Colonic mucosa (tissue), 4 donors: ENCODE results near the gene MB. TPM values are rescaled to one million over a fixed set of nuclear protein-coding genes. Genes with fewer than 3 reads are reported as not detected.

ENCODE experiments used
- DNase-seq: peaks from one replicate; pipeline ENCODE4 v3.0.0-alpha.2; 2020
- H3K27ac ChIP-seq: fragments of 200-600 bp; one replicate; pipeline ENCODE4 v1.8.0; 2021
- H3K27me3 ChIP-seq: fragments of 200-600 bp; one replicate; pipeline ENCODE4 v1.8.0; 2021
- H3K36me3 ChIP-seq: fragments of 200-600 bp; one replicate; pipeline ENCODE4 v1.8.0; 2021
- H3K4me1 ChIP-seq: fragments of 200-600 bp; one replicate; pipeline ENCODE4 v1.8.0; 2021; ENCODE audit warnings: mild to moderate bottlenecking
- H3K4me3 ChIP-seq: fragments of 200-600 bp; one replicate; pipeline ENCODE4 v1.8.0; 2021
- H3K9ac ChIP-seq, 2 donors: one replicate each; pipeline ENCODE4 v1.7.0; 2013; ENCODE audit warnings: control low read depth in 2 of 2, low read depth in 2 of 2, low read length in 2 of 2
- H3K9me3 ChIP-seq: fragments of 200-600 bp; one replicate; pipeline ENCODE4 v1.8.0; 2021
- CTCF ChIP-seq: fragments of 200-600 bp; IDR thresholded peaks from one replicate; pipeline ENCODE4 v1.8.0; 2022; ENCODE audit warnings: antibody characterized with exemption, mild to moderate bottlenecking
- intact Hi-C: fragments of 100-400 bp; cut with DNase I; formaldehyde crosslinking; loops from one replicate; pipeline ENCODE4 v1.14.1; 2022
- total RNA-seq, 2 donors: library from RNA; stranded (reverse); fragmentation: NEBNext Ultra II Directional in 1 of 2; extraction: Animal tissue kit (Norgen Biotek cat#: 25700) in 1 of 2; gene quantifications; one replicate each; pipeline ENCODE4 v1.2.1, GENCODE V29; 2021
- donor health status: healthy.
- donor health status: DM: no; HTN: no; CAD: no.
- donor health status: DM: no; HTN: no; CAD: no.

Gene MB
- total RNA-seq, 2 donors from 2014 or later: 2.9 to 8.8 TPM

DNA sequence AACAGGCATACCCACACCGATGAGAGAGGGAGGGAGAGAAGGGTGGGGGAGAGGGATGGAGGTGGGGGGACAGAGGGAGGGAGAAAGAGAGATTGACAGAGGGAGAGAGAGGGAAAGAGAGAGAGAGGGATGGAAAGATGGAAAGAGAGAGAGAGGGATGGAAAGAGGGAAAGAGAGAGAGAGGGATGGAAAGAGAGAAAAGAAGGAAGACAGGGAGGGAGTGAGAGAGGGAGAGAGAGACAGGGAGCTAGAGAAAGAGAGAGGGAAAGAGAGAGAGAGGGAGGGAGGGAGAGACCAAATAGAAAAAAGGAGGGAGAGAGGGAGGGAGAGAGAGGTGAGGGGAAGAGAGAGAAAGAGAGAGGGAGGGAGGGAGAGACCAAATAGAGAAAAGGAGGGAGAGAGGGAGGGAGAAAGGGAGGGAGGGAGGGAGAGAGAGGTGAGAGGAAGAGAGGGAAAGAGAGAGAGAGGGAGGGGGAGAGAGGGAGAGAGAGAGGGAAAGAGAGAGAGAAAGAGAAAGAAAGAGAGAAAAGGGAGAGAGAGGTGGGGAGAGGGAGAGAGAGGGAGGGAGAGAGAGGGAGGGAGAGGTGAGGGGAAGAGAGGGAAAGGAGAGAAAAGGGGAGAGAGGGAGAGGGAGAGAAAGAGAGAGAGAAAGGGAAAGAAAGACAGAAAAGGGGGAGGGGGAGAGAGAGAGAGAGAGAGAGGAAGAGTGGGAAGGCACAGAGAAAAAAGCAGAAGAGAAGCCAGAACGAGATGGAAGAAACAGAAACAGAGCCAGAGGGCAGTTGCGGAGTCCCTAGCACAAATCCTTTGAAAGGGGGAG lies 23.8 kb downstream of the MB start:
- no peaks in the 10 kb centered on the region for H3K27me3 ChIP-seq
- no peak for TF ChIP-seq CTCF
- H3K9me3 ChIP-seq: no peaks in the 10 kb centered on the region
- no peaks in the 10 kb centered on the region for H3K36me3 ChIP-seq
- H3K9ac ChIP-seq: no peak overlapping the region
- no peak overlapping the region for H3K4me3 ChIP-seq
- DNase-seq: no peak
- no peak overlapping the region for H3K27ac ChIP-seq
- no peaks in the 10 kb centered on the region for H3K4me1 ChIP-seq
- intact Hi-C loops: no loop called here

GRCh38 chr22:35592418-35592967 lies 24.6 kb downstream of the MB start:
- TF ChIP-seq CTCF: no peak
- Histone ChIP-seq H3K4me1 (no peaks in the 10 kb centered on the region), H3K4me3 (no peak overlapping the region), H3K9ac (no peak overlapping the region), H3K36me3 (no peaks in the 10 kb centered on the region), H3K27ac (no peak overlapping the region), H3K9me3 (no peaks in the 10 kb centered on the region), H3K27me3 (no peaks in the 10 kb centered on the region)
- no peak for DNase-seq
- intact Hi-C loops: no loop called here

DNA sequence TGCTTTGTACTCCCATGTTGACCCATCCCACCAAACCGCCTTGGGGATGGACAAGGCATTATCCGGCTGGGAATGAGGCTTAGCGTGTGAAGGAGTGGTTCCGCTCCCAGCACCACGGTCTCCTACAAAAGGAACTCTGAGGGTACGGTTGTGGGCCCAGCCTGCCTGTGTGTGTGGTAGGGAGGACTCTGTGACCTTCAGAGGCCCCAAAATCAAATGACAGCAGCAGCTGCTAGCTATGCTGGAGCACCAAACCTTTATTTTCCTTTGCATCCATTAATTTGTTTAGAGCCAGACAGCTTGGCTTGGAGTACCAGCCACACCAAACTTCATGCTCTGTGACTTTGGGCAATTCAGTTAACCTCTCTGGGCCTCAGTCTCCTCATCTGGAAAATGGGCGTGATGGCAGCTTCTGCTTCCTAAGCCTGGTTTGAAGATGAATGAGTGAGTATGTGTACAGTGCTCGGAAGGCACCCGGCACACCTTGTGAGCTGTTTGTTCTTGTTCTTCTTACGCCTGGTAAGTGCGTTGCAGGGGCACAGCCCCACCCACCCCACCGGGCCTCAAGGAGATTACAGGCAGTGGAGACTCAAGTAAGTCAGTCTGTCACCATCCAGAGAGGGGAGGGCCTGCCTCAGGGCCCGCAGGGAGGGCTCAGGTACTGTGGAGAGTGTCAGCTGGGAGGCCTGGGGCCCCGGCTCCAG lies 25.3 kb downstream of the MB start:
- H3K4me1 ChIP-seq: no peaks in the 10 kb centered on the region
- H3K27ac ChIP-seq: no peak overlapping the region
- H3K9me3 ChIP-seq: no peaks in the 10 kb centered on the region
- H3K9ac ChIP-seq: no peak overlapping the region
- H3K36me3 ChIP-seq: no peaks in the 10 kb centered on the region
- no peak for DNase-seq
- TF ChIP-seq CTCF: no peak
- H3K4me3 ChIP-seq: no peak overlapping the region
- intact Hi-C loops: no loop called here
- H3K27me3 ChIP-seq: no peaks in the 10 kb centered on the region

DNA sequence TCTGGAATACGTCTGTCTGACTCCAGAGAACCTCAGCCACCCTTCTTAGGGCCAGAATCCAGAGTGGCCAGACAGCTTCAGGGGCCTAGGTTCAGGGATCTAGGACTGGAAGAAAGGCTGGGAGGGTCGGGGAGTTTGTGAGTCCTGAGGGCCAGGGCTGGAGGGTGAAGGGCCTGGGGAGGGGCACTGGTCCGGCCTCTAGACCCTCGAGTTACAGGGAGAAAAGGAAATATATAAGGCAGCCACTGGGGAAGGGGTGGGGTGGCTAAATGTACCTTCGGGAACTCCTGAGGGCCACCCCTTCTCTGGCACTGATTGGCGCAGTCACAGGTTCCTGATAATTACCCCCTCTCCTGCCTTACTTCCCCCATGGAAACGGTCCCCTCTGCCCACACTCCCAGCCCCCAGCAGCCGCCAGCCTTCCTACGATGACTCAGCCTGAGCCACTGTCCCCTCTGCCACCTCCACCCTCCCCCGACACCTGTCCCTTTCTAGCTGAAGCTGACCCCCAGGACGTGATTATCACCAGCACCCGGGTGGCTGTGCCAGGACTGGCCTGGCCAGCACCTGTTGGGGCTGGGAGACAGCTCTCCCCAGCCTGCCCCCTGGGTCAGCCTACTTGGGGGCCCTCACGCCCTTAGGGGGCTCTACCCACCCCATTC lies 26.4 kb downstream of the MB start:
- intact Hi-C loops: no loop called here
- no peak overlapping the region for H3K27ac ChIP-seq
- no peaks in the 10 kb centered on the region for H3K4me1 ChIP-seq
- H3K9ac ChIP-seq: no peak overlapping the region
- H3K36me3 ChIP-seq: no peaks in the 10 kb centered on the region
- no peak overlapping the region for H3K4me3 ChIP-seq
- no peak for DNase-seq
- H3K9me3 ChIP-seq: no peaks in the 10 kb centered on the region
- no peaks in the 10 kb centered on the region for H3K27me3 ChIP-seq
- no peak for TF ChIP-seq CTCF

DNA sequence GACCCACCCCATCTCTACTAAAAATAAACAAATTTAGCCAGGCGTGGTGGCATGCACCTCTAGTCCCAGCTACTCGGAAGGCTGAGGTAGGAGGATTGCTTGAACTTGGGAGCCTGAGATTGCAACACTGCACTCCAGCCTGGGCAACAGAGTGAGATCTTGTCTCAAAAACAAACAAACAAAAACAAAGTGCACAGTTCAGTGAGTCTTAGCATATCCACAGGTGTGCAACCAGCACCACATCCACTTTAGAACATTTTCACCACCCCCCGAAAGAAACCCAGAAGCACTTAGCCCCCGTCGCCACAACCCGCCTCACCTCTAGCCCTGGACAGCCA lies 27.4 kb downstream of the MB start:
- DNase-seq: no peak
- Histone ChIP-seq H3K27me3 (no peaks in the 10 kb centered on the region), H3K9me3 (no peaks in the 10 kb centered on the region), H3K27ac (no peak overlapping the region), H3K4me3 (no peak overlapping the region), H3K9ac (no peak overlapping the region), H3K36me3 (no peaks in the 10 kb centered on the region), H3K4me1 (no peaks in the 10 kb centered on the region)
- intact Hi-C loops: no loop called here
- TF ChIP-seq CTCF: no peak
